GM18520 (cell line): ENCODE measurements around the gene SLX9.

Experiments used
- ATAC-seq: cut with Tn5 transposase; IDR thresholded peaks from one replicate; pipeline ENCODE4 v1.9.1; 2021; ENCODE audit not compliant: unreplicated experiment

The SLX9 gene

DNA sequence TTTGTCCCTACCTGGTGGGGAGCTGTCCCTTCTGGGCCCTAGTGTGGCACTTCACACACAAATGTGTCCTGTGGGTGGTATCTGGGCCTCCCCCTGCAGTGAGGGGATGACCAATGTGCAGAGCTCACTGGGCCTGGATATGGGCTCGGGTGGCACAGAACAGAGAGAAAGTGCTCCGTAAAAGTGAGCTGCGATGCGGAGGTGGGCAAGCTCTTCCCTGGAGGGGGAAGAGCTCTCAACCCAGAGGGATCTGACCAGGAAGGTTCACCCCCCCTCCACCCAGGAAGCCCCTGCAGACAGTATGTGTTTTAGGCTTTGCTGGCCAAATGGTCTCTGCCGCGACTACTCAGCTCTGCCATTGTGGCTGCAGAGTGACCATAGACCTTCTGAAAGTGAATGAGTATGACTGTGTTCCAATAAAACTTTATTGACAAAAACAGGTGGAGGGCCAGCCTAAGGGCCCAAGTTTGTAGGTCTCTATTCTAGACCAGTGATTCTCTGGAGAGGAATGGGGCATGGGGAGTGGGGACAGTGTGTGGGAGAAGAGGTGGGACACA lies 10.5 kb upstream of the SLX9 start:
- no peak for ATAC-seq

- no peak for ATAC-seq
Observed at GRCh38 chr21:44929799-44930542, 9.9 kb upstream of the SLX9 start.

DNA sequence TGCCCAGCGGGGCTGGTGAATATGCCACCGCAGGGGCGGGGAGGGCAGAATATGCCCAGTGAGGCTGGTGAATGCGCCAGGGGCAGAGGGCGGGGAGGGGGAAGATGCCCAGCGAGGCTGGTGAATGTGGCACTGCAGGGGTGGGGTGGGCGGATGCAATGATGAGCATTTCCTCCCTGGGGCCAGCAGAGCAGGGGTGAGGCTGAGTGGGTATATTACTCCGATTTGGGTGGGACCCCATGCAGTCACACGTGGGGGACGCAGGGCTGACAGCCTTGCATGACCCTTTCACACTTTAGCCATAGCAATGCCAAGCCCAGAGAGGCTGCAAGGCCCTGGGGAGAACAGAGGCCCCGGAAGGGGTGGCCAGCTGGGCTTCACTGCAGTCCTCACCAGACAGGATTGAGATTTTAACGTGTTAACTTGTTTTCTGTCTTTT lies 9.3 kb upstream of the SLX9 start:
- no peak for ATAC-seq

DNA sequence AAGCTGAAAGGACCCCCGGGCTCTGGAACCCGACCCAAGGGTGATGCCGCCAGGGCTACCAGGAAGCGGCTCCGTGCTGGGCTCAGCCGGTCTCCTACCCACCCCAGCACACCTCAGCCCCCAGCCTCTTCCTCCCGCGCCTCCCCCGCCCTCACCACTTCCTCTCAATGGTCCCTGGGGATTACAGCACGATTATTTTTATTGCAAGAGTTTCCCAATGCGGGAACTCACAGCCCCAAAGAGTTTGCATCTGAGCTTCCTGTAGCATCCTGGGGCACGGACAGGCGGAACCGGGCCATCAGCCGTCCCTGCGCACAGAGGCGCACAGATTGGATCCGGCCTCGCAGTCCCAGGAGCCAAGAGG lies 8.7 kb upstream of the SLX9 start:
- ATAC-seq: no peak

- no peak for ATAC-seq
Observed at GRCh38 chr21:44931501-44932407, 8.1 kb upstream of the SLX9 start.

- no peak for ATAC-seq
Observed at GRCh38 chr21:44932408-44933181, 7.2 kb upstream of the SLX9 start.

GRCh38 chr21:44933199-44933917 lies 6.5 kb upstream of the SLX9 start:
- ATAC-seq: no peak

DNA sequence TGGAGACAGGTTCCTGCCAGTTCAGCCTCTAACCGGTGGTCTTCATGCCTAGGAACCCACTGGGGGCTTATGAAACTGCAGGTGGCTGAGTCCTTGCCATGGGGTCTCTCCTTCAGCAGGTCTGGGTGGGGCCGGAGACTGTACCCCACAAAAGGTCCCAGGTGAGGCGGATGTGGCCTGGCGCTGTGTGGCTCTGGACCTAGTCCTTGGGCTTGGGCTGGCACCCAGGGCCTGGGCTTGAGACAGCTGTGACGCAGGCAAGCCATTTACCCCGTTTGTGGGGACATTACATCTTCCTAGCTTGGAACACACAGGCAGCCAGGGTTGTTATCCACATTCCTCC lies 5.9 kb upstream of the SLX9 start:
- no peak for ATAC-seq

DNA sequence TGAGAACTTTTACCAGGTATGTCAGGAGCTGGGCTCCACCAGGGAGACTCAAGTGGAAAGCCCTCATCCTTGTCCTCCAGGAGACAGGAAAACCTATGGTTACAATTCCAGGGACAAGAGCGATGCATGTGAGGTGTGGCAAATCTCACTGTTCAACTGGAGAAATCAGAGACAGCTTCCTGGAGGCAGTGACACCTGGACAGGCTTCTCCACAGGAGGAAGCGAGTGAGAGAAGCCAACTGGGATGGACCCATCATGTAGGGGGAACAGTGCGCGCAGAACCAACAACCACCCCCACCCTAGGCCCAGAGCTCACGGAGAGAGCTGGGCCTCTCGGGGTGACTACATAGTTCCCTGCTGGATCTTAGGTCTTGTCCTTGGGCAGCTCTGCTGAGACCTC lies 5.6 kb upstream of the SLX9 start:
- ATAC-seq: no peak

GRCh38 chr21:44934797-44935532 lies 4.9 kb upstream of the SLX9 start:
- ATAC-seq: no peak

DNA sequence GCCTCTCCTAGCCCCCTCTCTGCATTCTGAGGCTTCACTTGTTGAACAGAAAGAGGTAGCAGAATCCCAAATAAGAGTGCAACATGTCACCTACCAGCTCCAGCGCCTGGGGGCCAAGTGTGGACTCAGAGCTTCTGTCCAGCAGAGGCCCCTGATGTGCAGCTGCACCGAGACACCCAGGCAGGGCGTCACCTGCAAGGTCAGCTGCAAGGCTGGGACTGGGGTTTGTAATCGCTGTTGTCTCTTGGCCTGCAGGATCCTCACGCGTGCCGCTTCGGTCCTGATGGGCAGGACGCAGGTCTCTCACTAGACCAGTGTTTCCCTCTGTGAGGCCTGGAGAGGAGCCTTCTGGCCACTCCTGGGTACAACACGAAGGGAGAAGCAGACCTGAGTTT lies 4.3 kb upstream of the SLX9 start:
- ATAC-seq: no peak

DNA sequence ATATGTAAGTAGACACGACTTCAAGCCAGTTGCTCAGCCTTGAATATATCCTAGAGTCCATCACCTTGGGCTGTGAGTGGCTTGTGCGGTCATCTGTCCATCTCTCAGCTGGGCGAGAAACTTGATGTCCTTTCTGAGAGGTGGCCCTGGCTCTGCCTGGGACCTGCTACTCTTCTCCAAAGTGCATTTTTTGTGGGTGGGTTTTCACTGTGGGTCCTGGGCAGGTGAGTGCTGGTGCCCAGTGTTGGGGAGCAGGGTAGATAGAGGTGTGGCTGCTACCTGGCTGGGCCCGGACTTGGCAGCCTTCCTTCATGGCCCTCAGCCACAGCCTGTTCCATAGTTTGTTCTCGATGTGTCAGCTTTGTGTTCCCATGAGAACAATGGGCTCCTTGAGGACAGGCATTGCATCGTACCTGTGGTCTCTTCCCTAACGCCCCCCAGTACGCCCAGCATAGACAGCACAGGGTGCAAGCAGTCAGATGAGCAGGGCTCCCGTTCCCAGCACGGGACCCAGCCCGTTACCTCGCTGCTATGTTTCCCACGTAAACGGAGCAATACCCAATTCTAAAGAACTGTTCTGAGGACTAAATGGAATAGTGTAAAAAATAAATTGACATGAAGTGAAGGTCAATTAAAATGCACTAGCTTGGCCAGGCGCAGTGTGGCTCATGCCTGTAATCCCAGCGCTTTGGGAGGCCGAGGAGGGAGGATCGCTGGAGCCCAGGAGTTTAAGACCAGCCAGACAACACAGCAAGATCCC lies 877 bp upstream of the SLX9 start:
- ATAC-seq: no peak

- peak; percentile 19 for ATAC-seq
Observed at GRCh38 chr21:44940116-44940631, 345 bp downstream of the SLX9 start.

GRCh38 chr21:44941567-44941966 lies 1.7 kb downstream of the SLX9 start:
- no peak for ATAC-seq

DNA sequence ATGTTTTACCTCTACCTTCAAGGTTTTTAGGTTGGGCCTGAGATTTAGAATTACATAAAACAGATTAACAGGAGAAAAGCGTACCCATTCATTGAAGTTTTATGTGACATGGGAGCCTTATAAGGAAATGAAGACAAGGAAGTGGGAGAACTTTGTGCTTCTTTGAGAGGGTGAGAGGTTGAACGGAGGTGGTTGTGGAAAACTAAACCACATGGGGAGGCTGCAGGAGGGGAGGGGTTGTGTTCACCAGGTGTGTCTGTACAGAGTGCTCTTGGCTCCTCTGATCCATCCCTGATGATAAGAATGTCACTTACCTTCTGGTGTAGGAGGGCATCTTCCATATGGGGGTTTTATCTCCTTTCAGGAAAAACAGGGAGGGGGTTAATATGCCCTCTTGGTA lies 2.7 kb downstream of the SLX9 start:
- no peak for ATAC-seq

DNA sequence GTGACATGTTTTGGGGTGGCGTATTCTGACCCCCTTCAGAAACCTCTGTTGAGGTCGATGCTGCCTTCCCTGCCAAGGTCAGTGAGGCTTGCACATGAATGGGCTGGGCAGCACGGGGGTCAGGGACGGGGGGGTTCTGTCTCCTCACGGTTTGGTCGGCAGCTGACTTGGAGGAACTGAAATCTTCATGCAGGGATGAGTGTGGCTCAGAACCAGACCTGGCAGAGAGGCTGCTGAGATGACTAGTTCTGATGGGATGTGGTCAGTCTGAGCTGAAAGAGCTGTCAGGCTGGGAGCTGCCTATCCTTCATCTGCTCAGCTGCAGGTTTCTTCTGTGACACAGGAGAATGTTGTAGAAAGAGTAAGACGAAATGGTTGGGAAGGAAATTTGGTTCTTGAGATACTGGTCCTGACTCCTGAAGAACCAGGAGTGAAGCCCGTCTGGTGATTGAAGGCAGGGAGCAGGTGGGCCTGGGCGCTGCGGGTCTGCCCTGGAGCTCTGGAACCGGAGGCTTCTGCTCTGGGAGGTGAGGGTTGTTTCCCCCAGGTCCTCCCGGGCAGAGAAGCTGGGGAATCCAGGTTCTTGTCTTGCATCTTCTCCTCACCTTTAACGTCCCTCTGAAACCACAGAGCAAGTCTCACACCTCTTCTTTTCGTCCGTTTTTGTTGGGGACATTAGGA lies 3.3 kb downstream of the SLX9 start:
- ATAC-seq: no peak

DNA sequence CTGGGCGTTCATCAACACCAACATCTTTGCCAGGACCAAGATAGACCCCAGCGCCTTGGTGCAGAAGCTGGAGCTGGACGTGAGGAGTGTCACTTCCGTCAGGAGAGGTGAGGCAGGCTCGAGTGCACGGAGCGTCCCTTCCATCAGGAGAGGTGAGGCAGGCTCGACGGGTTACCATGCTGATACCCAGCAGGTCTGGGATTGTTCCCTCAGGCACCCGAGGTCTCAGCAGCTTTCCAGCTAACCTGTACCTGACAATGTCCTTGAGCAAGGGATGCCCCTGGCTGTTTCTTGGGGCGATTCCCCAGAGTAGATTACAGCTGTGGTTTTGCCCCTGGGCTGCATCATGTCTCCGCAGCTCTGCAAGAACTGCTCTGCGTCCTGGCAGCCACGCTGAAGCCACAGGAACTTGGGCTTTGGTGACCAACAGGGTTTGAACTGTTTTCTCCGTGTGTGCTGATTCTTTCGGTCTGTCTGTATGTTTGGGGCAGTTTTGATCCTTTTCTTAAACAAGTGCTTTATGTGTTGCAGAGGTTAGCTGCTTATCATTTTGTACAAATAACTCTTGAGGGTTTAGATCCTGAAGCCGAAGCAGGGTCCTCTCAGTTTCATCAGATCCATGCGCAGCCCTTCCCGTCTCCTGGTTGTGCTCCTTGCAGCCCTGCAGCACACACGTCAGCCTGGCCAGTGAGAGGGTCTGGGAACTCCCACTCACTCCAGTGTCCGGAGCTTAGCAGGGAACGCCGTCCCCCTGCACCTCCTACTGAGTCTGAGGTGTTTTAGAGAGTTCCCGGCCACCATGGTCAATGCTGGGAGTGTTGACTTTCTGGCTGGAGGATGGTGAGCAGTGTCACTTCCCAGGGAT lies 4.1 kb downstream of the SLX9 start:
- ATAC-seq: no peak

GRCh38 chr21:44944596-44944995 lies 4.8 kb downstream of the SLX9 start:
- ATAC-seq: no peak
